ENCODE measurements around the gene PSMB7. TPM values are rescaled to one million over a fixed set of nuclear protein-coding genes. Genes with fewer than 3 reads are reported as not detected.

The PSMB7 gene
- total and polyA plus RNA-seq, 9 donors, result 146 to 222 (median 191) TPM

- peaks cover 9% of the 10 kb centered on the region for H3K4me1 ChIP-seq (ENCODE audit: control insufficient read depth, insufficient read depth, low read length)
These were observed 29.0 kb downstream of the PSMB7 start for GRCh38 chr9:124386201-124386600.

GRCh38 chr9:124385623-124386022 lies 29.6 kb downstream of the PSMB7 start:
- no peak for DNase-seq
- no peak overlapping the region for H3K27ac ChIP-seq (ENCODE audit: low read length)
- peaks cover 3% of the 10 kb centered on the region for H3K4me1 ChIP-seq (ENCODE audit: control insufficient read depth, insufficient read depth, low read length)
- no peak overlapping the region for H3K4me3 ChIP-seq (ENCODE audit: low read length)
- WGBS (ENCODE audit: insufficient coverage), result no CpG with 5 or more reads among the region's 7 CpGs
- H3K9me3 ChIP-seq (replicated peaks; ENCODE audit: control insufficient read depth, low read depth, low read length), result no peaks in the 10 kb centered on the region
- no peaks in the 10 kb centered on the region for H3K27me3 ChIP-seq (ENCODE audit: control insufficient read depth, insufficient read depth, low read length)
- peaks cover 11% of the 10 kb centered on the region for H3K36me3 ChIP-seq (ENCODE audit: control insufficient read depth, insufficient read depth, low read length)

More at GRCh38 chr9:124386201-124386600, 29.0 kb downstream of the PSMB7 start:
- no peaks in the 10 kb centered on the region for H3K9me3 ChIP-seq (replicated peaks; ENCODE audit: control insufficient read depth, low read depth, low read length)
- no CpG with 5 or more reads among the region's 3 CpGs for WGBS (ENCODE audit: insufficient coverage)
- H3K36me3 ChIP-seq (ENCODE audit: control insufficient read depth, insufficient read depth, low read length), result peaks cover 11% of the 10 kb centered on the region
- no peak overlapping the region for H3K27ac ChIP-seq (ENCODE audit: low read length)
- H3K4me3 ChIP-seq (ENCODE audit: low read length), result no peak overlapping the region
- H3K27me3 ChIP-seq (ENCODE audit: control insufficient read depth, insufficient read depth, low read length), result no peaks in the 10 kb centered on the region
- DNase-seq, result no peak

GRCh38 chr9:124384846-124385245 lies 30.4 kb downstream of the PSMB7 start:
- Histone ChIP-seq H3K27ac (ENCODE audit: low read length) (no peak overlapping the region), H3K36me3 (ENCODE audit: control insufficient read depth, insufficient read depth, low read length) (peaks cover 16% of the 10 kb centered on the region), H3K27me3 (ENCODE audit: control insufficient read depth, insufficient read depth, low read length) (no peaks in the 10 kb centered on the region), H3K9me3 (replicated peaks; ENCODE audit: control insufficient read depth, low read depth, low read length) (no peaks in the 10 kb centered on the region), H3K4me1 (ENCODE audit: control insufficient read depth, insufficient read depth, low read length) (peaks cover 3% of the 10 kb centered on the region), H3K4me3 (ENCODE audit: low read length) (no peak overlapping the region)
- 100% methylated on average over 2 of the region's 5 CpGs for WGBS (ENCODE audit: insufficient coverage)
- DNase-seq, result no peak

GRCh38 chr9:124384210-124384609 lies 31.0 kb downstream of the PSMB7 start:
- no peak overlapping the region for H3K27ac ChIP-seq (ENCODE audit: low read length)
- H3K4me1 ChIP-seq (ENCODE audit: control insufficient read depth, insufficient read depth, low read length), result no peaks in the 10 kb centered on the region
- WGBS (ENCODE audit: insufficient coverage), result 100% methylated on average over 5 of the region's 7 CpGs
- H3K27me3 ChIP-seq (ENCODE audit: control insufficient read depth, insufficient read depth, low read length), result no peaks in the 10 kb centered on the region
- no peak for DNase-seq
- H3K4me3 ChIP-seq (ENCODE audit: low read length), result no peak overlapping the region
- no peaks in the 10 kb centered on the region for H3K9me3 ChIP-seq (replicated peaks; ENCODE audit: control insufficient read depth, low read depth, low read length)
- H3K36me3 ChIP-seq (ENCODE audit: control insufficient read depth, insufficient read depth, low read length), result peaks cover 20% of the 10 kb centered on the region

- DNase-seq, result no peak
- H3K27me3 ChIP-seq (ENCODE audit: control insufficient read depth, insufficient read depth, low read length), result no peaks in the 10 kb centered on the region
- H3K9me3 ChIP-seq (replicated peaks; ENCODE audit: control insufficient read depth, low read depth, low read length), result no peaks in the 10 kb centered on the region
- peaks cover 10% of the 10 kb centered on the region for H3K4me1 ChIP-seq (ENCODE audit: control insufficient read depth, insufficient read depth, low read length)
- WGBS (ENCODE audit: insufficient coverage), result 80% methylated on average over 1 of the region's 4 CpGs
- no peak overlapping the region for H3K4me3 ChIP-seq (ENCODE audit: low read length)
- peaks cover 23% of the 10 kb centered on the region for H3K36me3 ChIP-seq (ENCODE audit: control insufficient read depth, insufficient read depth, low read length)
- H3K27ac ChIP-seq (ENCODE audit: low read length), result no peak overlapping the region
These were observed 33.9 kb downstream of the PSMB7 start for GRCh38 chr9:124381170-124381945.

- DNase-seq, result no peak
- no peak overlapping the region for H3K27ac ChIP-seq (ENCODE audit: low read length)
- H3K9me3 ChIP-seq (replicated peaks; ENCODE audit: control insufficient read depth, low read depth, low read length), result peaks cover 6% of the 10 kb centered on the region
- H3K4me3 ChIP-seq (ENCODE audit: low read length), result no peak overlapping the region
- H3K36me3 ChIP-seq (ENCODE audit: control insufficient read depth, insufficient read depth, low read length), result peaks cover 17% of the 10 kb centered on the region
- no peaks in the 10 kb centered on the region for H3K27me3 ChIP-seq (ENCODE audit: control insufficient read depth, insufficient read depth, low read length)
- H3K4me1 ChIP-seq (ENCODE audit: control insufficient read depth, insufficient read depth, low read length), result peaks cover 10% of the 10 kb centered on the region
- 84% methylated on average over 4 of the region's 10 CpGs for WGBS (ENCODE audit: insufficient coverage)
These were observed 37.5 kb downstream of the PSMB7 start for GRCh38 chr9:124377551-124378406.

GRCh38 chr9:124376329-124376728 lies 38.9 kb downstream of the PSMB7 start:
- H3K27me3 ChIP-seq (ENCODE audit: control insufficient read depth, insufficient read depth, low read length), result no peaks in the 10 kb centered on the region
- no peak for DNase-seq

GRCh38 chr9:124375726-124376125 lies 39.5 kb downstream of the PSMB7 start:
- Histone ChIP-seq H3K36me3 (ENCODE audit: control insufficient read depth, insufficient read depth, low read length) (peaks cover 17% of the 10 kb centered on the region), H3K9me3 (replicated peaks; ENCODE audit: control insufficient read depth, low read depth, low read length) (peaks cover 6% of the 10 kb centered on the region), H3K4me3 (ENCODE audit: low read length) (no peak overlapping the region), H3K4me1 (ENCODE audit: control insufficient read depth, insufficient read depth, low read length) (peaks cover 12% of the 10 kb centered on the region), H3K27me3 (ENCODE audit: control insufficient read depth, insufficient read depth, low read length) (no peaks in the 10 kb centered on the region), H3K27ac (ENCODE audit: low read length) (no peak overlapping the region)
- no peak for DNase-seq
- WGBS (ENCODE audit: insufficient coverage), result 79% methylated on average over 6 of the region's 9 CpGs

More at GRCh38 chr9:124376329-124376728, 38.9 kb downstream of the PSMB7 start:
- Histone ChIP-seq H3K36me3 (ENCODE audit: control insufficient read depth, insufficient read depth, low read length) (peaks cover 17% of the 10 kb centered on the region), H3K27ac (ENCODE audit: low read length) (no peak overlapping the region), H3K4me1 (ENCODE audit: control insufficient read depth, insufficient read depth, low read length) (peaks cover 10% of the 10 kb centered on the region), H3K4me3 (ENCODE audit: low read length) (no peak overlapping the region), H3K9me3 (replicated peaks; ENCODE audit: control insufficient read depth, low read depth, low read length) (peaks cover 6% of the 10 kb centered on the region)
- WGBS (ENCODE audit: insufficient coverage), result no CpG with 5 or more reads among the region's 1 CpG

- Histone ChIP-seq H3K27me3 (ENCODE audit: control insufficient read depth, insufficient read depth, low read length) (no peaks in the 10 kb centered on the region), H3K4me3 (ENCODE audit: low read length) (no peak overlapping the region), H3K27ac (ENCODE audit: low read length) (no peak overlapping the region), H3K4me1 (ENCODE audit: control insufficient read depth, insufficient read depth, low read length) (peaks cover 20% of the 10 kb centered on the region), H3K9me3 (replicated peaks; ENCODE audit: control insufficient read depth, low read depth, low read length) (peaks cover 6% of the 10 kb centered on the region), H3K36me3 (ENCODE audit: control insufficient read depth, insufficient read depth, low read length) (peaks cover 11% of the 10 kb centered on the region)
- no CpG with 5 or more reads among the region's 1 CpG for WGBS (ENCODE audit: insufficient coverage)
- no peak for DNase-seq
These were observed 41.4 kb downstream of the PSMB7 start for GRCh38 chr9:124373851-124374250.

GRCh38 chr9:124373386-124373785 lies 41.9 kb downstream of the PSMB7 start:
- WGBS (ENCODE audit: insufficient coverage), result no CpG with 5 or more reads among the region's 4 CpGs
- Histone ChIP-seq H3K27ac (ENCODE audit: low read length) (no peak overlapping the region), H3K36me3 (ENCODE audit: control insufficient read depth, insufficient read depth, low read length) (peaks cover 11% of the 10 kb centered on the region), H3K4me3 (ENCODE audit: low read length) (no peak overlapping the region), H3K9me3 (replicated peaks; ENCODE audit: control insufficient read depth, low read depth, low read length) (peaks cover 6% of the 10 kb centered on the region), H3K4me1 (ENCODE audit: control insufficient read depth, insufficient read depth, low read length) (peaks cover 20% of the 10 kb centered on the region), H3K27me3 (ENCODE audit: control insufficient read depth, insufficient read depth, low read length) (no peaks in the 10 kb centered on the region)
- DNase-seq, result no peak
